HG03460 (cell line): ENCODE results near the gene CNTNAP2.

Source experiments
- ATAC-seq: cut with Tn5 transposase; IDR thresholded peaks from one replicate; pipeline ENCODE4 v1.9.1; 2021; ENCODE audit not compliant: unreplicated experiment

CNTNAP2 gene

GRCh38 chr7:147519062-147519461 is 1402.5 kb downstream of the CNTNAP2 start:
- no peak for ATAC-seq

DNA sequence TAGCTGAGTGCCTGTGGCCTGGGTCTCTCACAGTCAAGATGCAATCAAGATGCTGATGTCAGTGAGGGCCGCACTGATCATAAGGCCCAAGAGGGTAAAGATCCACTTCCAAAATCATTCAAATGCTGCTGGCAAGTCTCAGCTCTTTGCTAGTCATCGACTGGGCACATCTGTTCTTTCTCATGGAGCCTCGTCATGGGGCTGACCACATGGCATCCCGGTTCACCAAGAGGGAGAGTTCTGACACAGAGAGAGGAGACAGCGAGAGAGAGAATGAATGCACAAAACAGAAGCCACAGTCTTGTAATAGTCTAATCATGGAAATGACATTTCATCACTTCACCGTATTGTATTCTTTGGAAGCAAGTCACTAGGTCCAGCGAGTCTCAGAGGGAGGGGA is 1406.5 kb downstream of the CNTNAP2 start:
- no peak for ATAC-seq

DNA sequence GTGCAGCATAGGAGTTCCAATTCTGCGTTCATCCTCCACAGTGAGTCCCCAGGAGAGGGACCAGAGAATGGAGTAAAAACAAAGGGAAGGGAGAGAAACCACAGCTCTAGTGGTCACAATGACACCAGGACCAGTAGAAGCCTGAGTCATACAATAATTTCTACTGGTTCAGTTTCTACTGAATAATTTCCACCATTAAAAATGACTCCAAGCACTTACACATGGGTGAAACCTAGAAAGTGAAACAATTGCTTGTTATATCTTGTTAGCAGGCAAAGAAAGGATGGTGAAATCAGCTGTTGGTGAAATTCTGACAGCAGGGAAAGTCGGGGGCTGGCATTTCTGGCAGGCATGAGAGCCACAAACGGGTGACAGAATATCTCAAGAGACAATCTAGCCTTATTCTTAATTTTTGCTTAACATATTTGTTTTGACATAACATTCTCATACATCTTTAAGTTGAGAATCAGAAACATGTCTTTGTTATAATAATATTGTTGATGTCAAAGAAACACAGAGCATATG is 1408.2 kb downstream of the CNTNAP2 start:
- no peak for ATAC-seq

- ATAC-seq, result no peak
Observed at GRCh38 chr7:147525325-147525724, 1408.7 kb downstream of the CNTNAP2 start.

DNA sequence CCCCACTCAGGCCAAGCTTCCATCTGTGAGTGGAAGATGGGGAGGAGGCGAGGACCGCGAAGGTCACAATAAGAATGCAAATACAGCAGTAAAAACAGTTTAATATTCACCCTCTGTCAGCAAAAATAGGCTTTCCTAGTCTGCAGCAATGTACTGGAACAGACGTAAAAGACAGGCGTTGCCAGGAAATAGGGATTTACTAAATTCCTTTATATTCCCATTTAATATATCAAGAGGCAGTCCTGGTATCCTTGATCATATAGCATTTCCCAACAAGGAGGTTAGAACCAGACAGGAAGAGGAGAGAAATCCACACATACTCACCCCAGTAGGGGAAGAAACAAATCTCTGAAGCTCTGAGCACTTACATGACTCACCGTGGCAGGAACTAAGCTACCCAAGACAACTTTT is 1419.1 kb downstream of the CNTNAP2 start:
- ATAC-seq, result no peak

DNA sequence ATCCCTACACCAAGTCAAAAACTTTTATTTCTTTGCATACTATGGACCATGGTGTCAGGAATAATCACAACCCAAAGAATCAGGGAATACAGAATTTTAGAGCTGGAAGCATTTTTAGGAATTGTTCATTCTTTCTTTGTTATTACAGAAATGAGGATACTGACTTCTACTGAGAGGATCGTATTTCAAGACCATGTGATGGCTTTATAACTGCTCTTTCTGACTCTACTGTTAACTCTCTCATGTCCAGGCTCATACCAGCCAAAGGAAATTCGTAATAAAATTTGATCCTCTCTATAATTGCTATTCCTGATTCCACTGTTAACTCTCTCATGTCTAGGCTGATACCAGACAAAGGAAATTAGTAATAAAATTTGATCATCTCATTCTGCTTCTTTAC is 1423.1 kb downstream of the CNTNAP2 start:
- ATAC-seq, result no peak

DNA sequence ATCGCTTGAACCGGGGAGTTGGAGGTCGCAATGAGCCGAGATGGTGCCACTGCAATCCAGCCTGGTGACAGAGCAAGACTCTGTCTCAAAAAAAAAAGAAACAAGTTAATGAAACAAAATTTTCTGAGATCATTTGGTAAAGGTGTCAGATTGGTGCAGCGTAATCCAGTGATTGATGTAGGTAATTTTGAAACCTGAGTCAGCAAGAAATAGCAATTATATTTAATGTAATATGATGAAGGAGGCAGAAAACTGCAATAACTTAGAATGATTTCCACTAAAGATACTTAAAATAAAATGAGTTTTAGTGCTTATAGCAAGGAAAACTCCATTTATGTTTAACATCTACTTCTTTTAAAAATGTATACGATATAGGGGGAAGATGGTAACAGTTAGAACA is 1424.1 kb downstream of the CNTNAP2 start:
- no peak for ATAC-seq

DNA sequence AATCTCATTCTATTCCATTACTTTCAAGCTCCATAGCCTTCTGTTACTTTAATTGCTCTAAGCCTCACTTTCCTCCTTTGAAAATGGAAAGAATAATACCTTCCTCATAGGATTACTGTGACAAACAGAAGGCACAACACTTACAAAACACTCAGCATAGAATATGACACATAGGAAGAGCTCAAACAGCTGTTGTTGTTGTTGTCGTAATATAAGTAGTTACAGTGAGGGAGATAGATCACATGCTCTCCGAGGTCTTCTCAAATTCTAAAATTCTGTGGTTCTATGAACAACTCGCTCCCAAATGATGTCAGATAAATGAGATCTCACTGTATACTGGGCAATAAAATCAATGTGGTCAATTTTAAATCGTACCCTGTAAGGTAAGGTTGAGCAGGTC is 1424.7 kb downstream of the CNTNAP2 start:
- ATAC-seq, result no peak

- ATAC-seq, result no peak
Observed at GRCh38 chr7:147547252-147547897, 1430.8 kb downstream of the CNTNAP2 start.

- no peak for ATAC-seq
Observed at GRCh38 chr7:147556317-147556716, 1439.7 kb downstream of the CNTNAP2 start.

DNA sequence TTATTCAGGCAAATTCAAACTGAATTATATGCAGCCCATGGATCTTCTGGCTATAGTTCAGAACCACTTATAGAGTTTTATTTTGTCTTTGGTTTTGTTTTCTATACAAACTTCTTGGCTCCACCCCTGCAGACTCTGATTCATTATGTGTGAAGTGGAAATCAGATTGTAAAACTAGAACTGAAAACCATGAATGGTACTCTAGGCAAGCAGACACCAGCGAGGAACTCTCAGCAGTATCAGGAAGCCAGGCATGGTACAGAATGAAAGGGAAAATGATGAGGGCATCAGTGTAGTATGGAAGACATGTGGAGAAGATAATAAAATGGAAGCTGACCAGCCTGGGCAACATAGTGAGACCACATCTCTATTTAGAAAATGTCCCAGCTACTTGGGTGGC is 1447.1 kb downstream of the CNTNAP2 start:
- no peak for ATAC-seq

GRCh38 chr7:147564786-147565476 is 1448.3 kb downstream of the CNTNAP2 start:
- ATAC-seq, result no peak

GRCh38 chr7:147567043-147567442 is 1450.4 kb downstream of the CNTNAP2 start:
- no peak for ATAC-seq

DNA sequence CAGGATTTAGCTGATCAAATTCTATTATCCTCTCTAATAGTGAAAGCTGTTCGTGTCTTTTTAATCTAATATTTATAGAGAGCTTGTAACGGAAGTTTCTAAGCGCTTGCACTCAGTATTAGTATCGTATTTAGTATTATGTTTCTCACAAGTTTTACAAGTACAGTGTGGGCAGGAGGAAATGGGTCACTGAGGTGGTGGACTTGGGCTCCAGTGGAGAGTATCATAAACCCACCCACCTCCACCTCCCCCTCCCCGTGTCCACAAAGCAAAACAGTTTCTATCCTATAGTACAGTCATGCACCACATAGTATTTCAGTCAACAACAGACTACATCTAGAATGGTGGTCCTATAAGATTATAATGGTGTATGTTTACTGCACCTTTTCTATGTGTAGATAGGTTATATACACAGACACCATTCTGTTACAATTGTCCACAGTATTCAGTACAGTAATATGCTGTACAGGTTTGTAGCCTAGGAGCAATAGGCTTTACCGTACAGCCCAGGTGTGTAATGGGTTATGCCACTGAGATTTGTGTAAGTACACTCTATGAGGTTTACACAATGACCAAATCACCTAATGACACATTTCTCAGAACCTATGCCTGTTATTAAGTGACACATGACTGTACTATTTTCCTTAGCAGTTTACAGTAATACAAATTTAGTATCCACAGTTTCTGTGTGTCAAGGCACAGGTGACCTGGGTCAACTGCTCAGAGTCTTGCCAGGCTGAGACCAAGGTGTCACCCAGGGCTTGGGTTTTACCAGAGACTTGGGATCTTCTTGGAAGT is 1452.7 kb downstream of the CNTNAP2 start:
- no peak for ATAC-seq

- no peak for ATAC-seq
Observed at GRCh38 chr7:147570390-147570789, 1453.8 kb downstream of the CNTNAP2 start.

DNA sequence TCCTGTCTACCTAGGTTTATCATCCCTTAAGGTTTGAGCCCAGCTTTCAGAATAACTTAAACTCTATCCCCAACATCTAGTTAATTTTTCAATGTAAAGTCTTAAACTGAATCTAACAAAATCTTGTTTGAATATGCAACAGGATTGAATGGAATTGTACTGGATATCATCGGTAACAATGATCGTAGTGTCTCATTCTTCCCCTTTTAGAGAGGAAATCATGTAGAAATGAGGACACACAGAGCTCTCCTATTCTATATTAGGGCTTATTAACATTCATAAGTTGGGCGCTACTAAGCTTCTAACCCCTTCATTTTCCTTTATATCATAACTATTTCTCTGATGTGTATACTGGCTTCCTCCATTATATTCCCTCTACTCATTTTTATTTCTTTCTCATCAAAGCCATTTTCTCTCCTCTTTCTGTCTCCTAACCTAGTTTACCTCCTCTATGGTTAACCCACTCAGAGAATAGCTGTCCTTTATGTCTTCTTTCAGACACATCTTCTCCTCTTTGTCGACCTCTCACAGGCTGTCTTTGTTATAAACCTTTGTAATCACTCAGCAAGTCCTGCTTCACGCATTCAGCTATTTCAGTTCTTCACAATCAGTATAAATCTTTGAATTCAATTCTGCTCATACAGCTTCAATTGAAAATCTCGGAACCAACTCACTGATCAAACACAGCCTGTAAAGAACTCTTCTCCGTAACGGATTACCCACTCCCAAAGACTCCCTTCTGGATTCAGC is 1455.0 kb downstream of the CNTNAP2 start:
- ATAC-seq, result no peak

DNA sequence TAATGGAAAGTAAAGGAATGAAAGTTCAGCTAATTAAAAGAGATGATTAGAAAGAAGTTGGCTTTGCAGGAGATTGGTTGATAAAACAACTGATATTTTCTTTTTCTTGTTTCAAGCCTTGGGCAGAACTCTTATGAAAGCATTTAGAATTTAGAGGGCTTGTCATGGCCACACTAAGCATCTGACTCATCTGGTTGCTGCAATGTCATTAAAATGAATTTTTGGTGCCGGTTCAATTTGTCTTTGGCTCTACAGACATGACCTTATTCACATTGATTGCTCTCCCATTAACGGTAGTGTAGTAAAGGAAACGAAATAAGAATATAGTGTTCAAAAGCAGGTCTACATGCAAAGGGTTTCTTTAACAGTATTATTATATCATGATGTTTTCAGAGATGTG is 1461.6 kb downstream of the CNTNAP2 start:
- no peak for ATAC-seq

DNA sequence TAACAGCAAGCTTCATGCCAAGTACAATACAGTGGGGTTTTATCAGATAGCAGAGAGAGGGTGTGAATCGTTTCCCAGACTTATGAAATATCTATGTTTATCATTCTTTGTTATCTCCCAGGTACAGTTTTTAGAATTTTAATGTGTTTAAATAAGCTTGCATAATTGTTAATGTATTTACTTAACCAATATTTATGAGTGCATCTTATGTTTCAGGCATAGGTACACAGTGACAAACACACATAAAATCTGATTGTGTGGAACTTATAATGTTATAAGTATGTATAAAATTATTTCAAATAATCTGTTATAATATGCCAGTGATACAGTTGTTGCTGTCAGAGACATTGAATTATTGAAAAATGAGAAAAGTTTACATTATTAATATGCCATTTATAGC is 1462.5 kb downstream of the CNTNAP2 start:
- ATAC-seq, result no peak

DNA sequence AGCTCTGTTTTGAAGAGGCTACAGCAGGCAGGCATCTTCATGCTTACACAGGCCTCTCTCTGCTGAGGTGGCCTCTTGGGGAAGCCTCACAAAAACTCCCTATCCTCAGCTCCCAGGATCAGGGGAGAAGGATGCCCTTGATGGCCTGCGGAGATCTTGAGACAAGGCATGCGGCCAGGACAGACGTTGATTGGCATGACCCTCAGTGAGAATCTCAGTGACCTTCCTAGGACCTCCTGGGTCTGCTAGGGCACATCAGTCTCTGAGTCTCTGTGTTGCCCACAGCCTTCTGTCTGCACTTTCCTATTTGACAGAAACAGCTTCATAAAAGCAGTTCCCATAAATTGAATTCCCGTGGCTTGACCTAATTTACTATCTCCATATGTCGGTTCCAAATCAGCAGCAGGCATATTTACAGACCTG is 1468.2 kb downstream of the CNTNAP2 start:
- no peak for ATAC-seq

DNA sequence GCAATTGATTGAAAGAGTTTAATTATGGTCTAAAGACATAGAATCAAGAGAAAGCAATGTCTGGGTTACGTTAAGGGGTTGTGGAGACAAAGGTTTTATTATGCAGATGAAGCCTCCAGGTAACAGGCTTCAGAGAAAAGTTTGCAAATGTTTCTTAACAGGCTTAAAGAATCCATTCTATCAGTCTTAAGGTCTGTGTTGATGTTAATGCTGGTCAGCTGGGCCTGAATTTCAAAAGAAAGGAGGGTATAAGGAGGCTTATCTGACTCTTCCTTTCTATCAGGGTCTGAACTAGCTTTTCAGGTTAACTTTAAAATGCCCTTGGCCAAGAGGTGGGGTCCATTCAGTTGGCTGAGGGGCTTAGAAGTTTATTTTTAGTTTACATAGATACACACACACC is 1469.5 kb downstream of the CNTNAP2 start:
- no peak for ATAC-seq

GRCh38 chr7:147586526-147586925 is 1469.9 kb downstream of the CNTNAP2 start:
- no peak for ATAC-seq
